HTR-8/SVneo (cell line): ENCODE results near the gene PRELID3B.

ENCODE experiments used
- DNase-seq: peaks from one replicate; pipeline ENCODE4 v3.0.0; 2011; ENCODE audit warnings: low spot score, mixed read lengths; ENCODE audit not compliant: insufficient read length
- FAIRE-seq: peaks from 2 replicates; lab custom pipeline; 2011; peaks lifted over from hg19 to GRCh38; lab: Jason Lieb, UNC

Gene PRELID3B

GRCh38 chr20:59030911-59031563, 11.5 kb downstream of the PRELID3B start:
- DNase-seq (no peak), FAIRE-seq (peak; percentile 83)

- no peak for FAIRE-seq
- no peak for DNase-seq
These were observed 13.8 kb downstream of the PRELID3B start for GRCh38 chr20:59028812-59029211.

GRCh38 chr20:59027741-59028320, 14.8 kb downstream of the PRELID3B start:
- DNase-seq (no peak), FAIRE-seq (peak; percentile 42)

- FAIRE-seq: peak; percentile 69
These were observed 15.5 kb downstream of the PRELID3B start for GRCh38 chr20:59026904-59027740.

GRCh38 chr20:59025511-59025910, 17.1 kb downstream of the PRELID3B start:
- FAIRE-seq: no peak

More at GRCh38 chr20:59026904-59027740, 15.5 kb downstream of the PRELID3B start:
- no peak for DNase-seq

GRCh38 chr20:59025086-59025485, 17.5 kb downstream of the PRELID3B start:
- FAIRE-seq: no peak
- no peak for DNase-seq

More at GRCh38 chr20:59025511-59025910, 17.1 kb downstream of the PRELID3B start:
- DNase-seq: no peak

GRCh38 chr20:59024111-59024530, 18.5 kb downstream of the PRELID3B start:
- FAIRE-seq (peak; percentile 33), DNase-seq (no peak)

GRCh38 chr20:59023616-59024015, 19.0 kb downstream of the PRELID3B start:
- no peak for FAIRE-seq
- no peak for DNase-seq

- DNase-seq (no peak), FAIRE-seq (peak; percentile 51)
These were observed 19.8 kb downstream of the PRELID3B start for GRCh38 chr20:59022754-59023153.

- FAIRE-seq (peak; percentile 96), DNase-seq (peak; percentile 90)
These were observed 21.5 kb downstream of the PRELID3B start for GRCh38 chr20:59020938-59021551.

GRCh38 chr20:59019217-59019616, 23.4 kb downstream of the PRELID3B start, which contains the start of gene TUBB1:
Gene TUBB1 (plus strand): TSS chr20:59019429. CDS start chr20:59019523, 94 bp downstream.
- no peak for FAIRE-seq
- no peak for DNase-seq

- DNase-seq: no peak
- no peak for FAIRE-seq
These were observed 23.8 kb downstream of the PRELID3B start for GRCh38 chr20:59018817-59019216.

GRCh38 chr20:59017493-59018231, 24.9 kb downstream of the PRELID3B start:
- DNase-seq (no peak), FAIRE-seq (peak; percentile 44)

GRCh38 chr20:59016795-59017492, 25.6 kb downstream of the PRELID3B start:
- DNase-seq (no peak), FAIRE-seq (peak; percentile 42)

- DNase-seq (no peak), FAIRE-seq (no peak)
These were observed 26.5 kb downstream of the PRELID3B start for GRCh38 chr20:59015812-59016711.

- FAIRE-seq: no peak
These were observed 27.2 kb downstream of the PRELID3B start for GRCh38 chr20:59015411-59015810.

GRCh38 chr20:59014680-59015389, 27.8 kb downstream of the PRELID3B start:
- DNase-seq (no peak), FAIRE-seq (no peak)

More at GRCh38 chr20:59015411-59015810, 27.2 kb downstream of the PRELID3B start:
- DNase-seq: no peak
